Esophagus muscularis mucosa (tissue), 3 donors: Measurements from ENCODE around the gene CNIH3.

Experiments
- POLR2A ChIP-seq: fragments of 450-650 bp; IDR thresholded peaks from one replicate; pipeline ENCODE4 v1.6.1; 2017; ENCODE audit warnings: antibody characterized with exemption, moderate library complexity, mild to moderate bottlenecking, low read depth
- POLR2AphosphoS5 ChIP-seq, 2 donors: sonication (generic); formaldehyde crosslinking; IDR thresholded peaks; one replicate each; pipeline ENCODE4 v1.6.1; 2017; ENCODE audit warnings: antibody characterized with exemption in 2 of 2
- TF ChIP-seq, protein P1 (sequence below), 3 experiments: fragments of 200-600 bp in 2 of 3; fragments of 450-650 bp in 1 of 3; sonication (generic) in 2 of 3; IDR thresholded peaks; one replicate each; pipeline ENCODE4 v1.5.1; 2017 to 2019; ENCODE audit warnings: antibody characterized with exemption in 3 of 3, mild to moderate bottlenecking in 2 of 3, moderate library complexity in 1 of 3

DNA sequence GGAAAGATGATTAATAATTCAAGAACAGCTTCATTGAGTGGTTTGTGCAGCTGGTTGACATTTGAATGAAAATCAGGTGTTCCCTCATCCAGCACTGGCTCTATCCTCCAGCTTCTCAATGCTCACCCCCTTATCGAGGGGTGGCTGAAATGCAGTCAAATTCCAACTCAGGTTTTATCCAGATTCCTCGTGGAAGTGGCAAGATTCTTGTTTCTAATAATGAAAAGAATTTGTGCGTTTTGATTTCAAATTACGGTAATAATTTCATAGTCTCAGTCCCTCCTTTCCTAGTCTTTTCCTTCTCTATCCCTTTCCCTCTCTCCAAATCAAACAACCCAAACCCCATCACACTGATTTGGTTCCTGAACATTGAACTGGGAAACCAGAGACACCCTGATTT, 3.1 kb downstream of the CNIH3 start:
- TF ChIP-seq, protein P1, sequence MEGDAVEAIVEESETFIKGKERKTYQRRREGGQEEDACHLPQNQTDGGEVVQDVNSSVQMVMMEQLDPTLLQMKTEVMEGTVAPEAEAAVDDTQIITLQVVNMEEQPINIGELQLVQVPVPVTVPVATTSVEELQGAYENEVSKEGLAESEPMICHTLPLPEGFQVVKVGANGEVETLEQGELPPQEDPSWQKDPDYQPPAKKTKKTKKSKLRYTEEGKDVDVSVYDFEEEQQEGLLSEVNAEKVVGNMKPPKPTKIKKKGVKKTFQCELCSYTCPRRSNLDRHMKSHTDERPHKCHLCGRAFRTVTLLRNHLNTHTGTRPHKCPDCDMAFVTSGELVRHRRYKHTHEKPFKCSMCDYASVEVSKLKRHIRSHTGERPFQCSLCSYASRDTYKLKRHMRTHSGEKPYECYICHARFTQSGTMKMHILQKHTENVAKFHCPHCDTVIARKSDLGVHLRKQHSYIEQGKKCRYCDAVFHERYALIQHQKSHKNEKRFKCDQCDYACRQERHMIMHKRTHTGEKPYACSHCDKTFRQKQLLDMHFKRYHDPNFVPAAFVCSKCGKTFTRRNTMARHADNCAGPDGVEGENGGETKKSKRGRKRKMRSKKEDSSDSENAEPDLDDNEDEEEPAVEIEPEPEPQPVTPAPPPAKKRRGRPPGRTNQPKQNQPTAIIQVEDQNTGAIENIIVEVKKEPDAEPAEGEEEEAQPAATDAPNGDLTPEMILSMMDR (IDR thresholded peaks at IDR 0.05), result no peak
- TF ChIP-seq POLR2AphosphoS5 (IDR thresholded peaks at IDR 0.05) (no peak), POLR2A (no peak)
